ENCODE measurements around the gene PGK1. TPM values are rescaled to one million over a fixed set of nuclear protein-coding genes. Genes with fewer than 3 reads are reported as not detected.

Gene PGK1
- total and polyA plus RNA-seq, 2 donors (not counting 3 experiments of a cell fraction or from before 2014, with no cell fraction given) = 222 to 377 TPM

- Histone ChIP-seq H3K4me1 (ENCODE audit: control insufficient read depth, extremely low read depth, insufficient read depth, low read length) (peaks cover 4% of the 10 kb centered on the region), H3K4me3 (replicated peaks in 1 of 3; ENCODE audit: insufficient read depth in 1 of 3, low read depth in 1 of 3, low read length in 3 of 3) (no peak overlapping the region), H3K9me3 (replicated peaks; ENCODE audit: control insufficient read depth, insufficient read depth, low read length) (no peaks in the 10 kb centered on the region), H3K27ac (ENCODE audit: insufficient read depth, low read depth, low read length) (no peak overlapping the region), H3K9ac (replicated peaks; ENCODE audit: extremely low read depth, insufficient read depth, low read length) (no peak overlapping the region), H3K79me2 (ENCODE audit: control insufficient read depth, insufficient read depth, low read length) (no peaks in the 10 kb centered on the region), H2AFZ (ENCODE audit: low read depth, low read length) (no peak overlapping the region), H3K27me3 (ENCODE audit: control insufficient read depth in 2 of 2, insufficient read depth in 2 of 2, low read length in 2 of 2) (no peaks in the 10 kb centered on the region), H3K4me2 (ENCODE audit: insufficient read depth, low read length) (no peak overlapping the region), H3K9me1 (replicated peaks; ENCODE audit: control insufficient read depth, extremely low read depth, insufficient read depth, low read length) (no peaks in the 10 kb centered on the region), H3K36me3 (ENCODE audit: control insufficient read depth in 2 of 2, extremely low read depth in 1 of 2, insufficient read depth in 2 of 2, low read length in 2 of 2) (no peaks in the 10 kb centered on the region), H4K20me1 (replicated peaks; ENCODE audit: control insufficient read depth, extremely low read depth, insufficient read depth, low read length) (no peaks in the 10 kb centered on the region)
- DNase-seq (ENCODE audit: low read depth, low spot score) (no peak), FAIRE-seq (no peak)
- intact Hi-C loops (cut with micrococcal nuclease) (no loop called here), dilution Hi-C loops (cut with MboI; ENCODE audit: extremely low pct_ligation_motif_present, low sequenced_read_pairs) (no loop called here)
- TF ChIP-seq POLR2A (IDR thresholded peaks at IDR 0.05; ENCODE audit: low read depth, low read length) (no peak), GATA2 (IDR thresholded peaks at IDR 0.05; ENCODE audit: insufficient read depth, insufficient read length, low read depth, low read length) (no peak), POLR2AphosphoS5 (IDR thresholded peaks at IDR 0.05; ENCODE audit: insufficient read depth, low read depth, low read length) (no peak)
- BruUV-seq (replicated peaks) = no TSS peak
- CTCF ChIA-PET = no interaction called here
- POLR2A ChIA-PET = no interaction called here
Observed at GRCh38 chrX:78063687-78064086, 40.4 kb upstream of the PGK1 start.

DNA sequence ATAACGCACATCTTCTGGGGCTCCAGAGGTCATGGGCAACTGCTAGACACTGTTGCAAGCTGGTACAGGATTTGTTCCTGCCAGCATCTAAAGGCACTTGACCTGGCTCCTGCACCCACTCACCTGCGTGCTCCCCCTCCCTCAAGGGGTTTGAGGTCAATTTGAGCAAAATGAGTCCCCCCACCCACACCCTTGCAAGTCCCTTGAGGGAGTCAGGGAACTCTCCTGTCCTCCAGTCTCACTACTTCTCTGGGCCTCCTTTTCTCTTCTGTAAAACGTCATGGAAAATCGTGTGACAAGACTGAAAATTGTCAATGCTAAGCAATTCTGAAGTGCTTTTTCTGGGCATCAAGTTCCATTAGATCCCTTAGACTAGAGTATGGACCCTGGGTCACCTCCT is 39.9 kb upstream of the PGK1 start:
- intact Hi-C loops (cut with micrococcal nuclease) = no loop called here
- no peak for FAIRE-seq

More for the DNA sequence above, 39.9 kb upstream of the PGK1 start:
- ChIA-PET CTCF (interaction anchor here (1.5 to 1.9 kb wide), 2 partner anchors 34 to 39 kb away, joined by 4 to 6 read pairs; no protein-coding TSS in a partner anchor), POLR2A (interaction anchor here (0.6 kb wide), 1 partner anchor 41 kb away, joined by 3 read pairs; no protein-coding TSS in a partner anchor)
- BruUV-seq (replicated peaks) = no TSS peak
- H3K4me2 ChIP-seq (ENCODE audit: insufficient read depth, low read length) = no peak overlapping the region
- no peak overlapping the region for H2AFZ ChIP-seq (ENCODE audit: low read depth, low read length)
- no peak for DNase-seq (ENCODE audit: low read depth, low spot score)
- H3K4me3 ChIP-seq (replicated peaks in 1 of 3; ENCODE audit: insufficient read depth in 1 of 3, low read depth in 1 of 3, low read length in 3 of 3) = no peak overlapping the region
- no peaks in the 10 kb centered on the region for H3K79me2 ChIP-seq (ENCODE audit: control insufficient read depth, insufficient read depth, low read length)
- no peaks in the 10 kb centered on the region for H3K9me1 ChIP-seq (replicated peaks; ENCODE audit: control insufficient read depth, extremely low read depth, insufficient read depth, low read length)
- H4K20me1 ChIP-seq (replicated peaks; ENCODE audit: control insufficient read depth, extremely low read depth, insufficient read depth, low read length) = no peaks in the 10 kb centered on the region
- dilution Hi-C loops (cut with MboI; ENCODE audit: extremely low pct_ligation_motif_present, low sequenced_read_pairs) = no loop called here
- TF ChIP-seq GATA2 (IDR thresholded peaks at IDR 0.05; ENCODE audit: insufficient read depth, insufficient read length, low read depth, low read length) = no peak
- TF ChIP-seq, protein P1, sequence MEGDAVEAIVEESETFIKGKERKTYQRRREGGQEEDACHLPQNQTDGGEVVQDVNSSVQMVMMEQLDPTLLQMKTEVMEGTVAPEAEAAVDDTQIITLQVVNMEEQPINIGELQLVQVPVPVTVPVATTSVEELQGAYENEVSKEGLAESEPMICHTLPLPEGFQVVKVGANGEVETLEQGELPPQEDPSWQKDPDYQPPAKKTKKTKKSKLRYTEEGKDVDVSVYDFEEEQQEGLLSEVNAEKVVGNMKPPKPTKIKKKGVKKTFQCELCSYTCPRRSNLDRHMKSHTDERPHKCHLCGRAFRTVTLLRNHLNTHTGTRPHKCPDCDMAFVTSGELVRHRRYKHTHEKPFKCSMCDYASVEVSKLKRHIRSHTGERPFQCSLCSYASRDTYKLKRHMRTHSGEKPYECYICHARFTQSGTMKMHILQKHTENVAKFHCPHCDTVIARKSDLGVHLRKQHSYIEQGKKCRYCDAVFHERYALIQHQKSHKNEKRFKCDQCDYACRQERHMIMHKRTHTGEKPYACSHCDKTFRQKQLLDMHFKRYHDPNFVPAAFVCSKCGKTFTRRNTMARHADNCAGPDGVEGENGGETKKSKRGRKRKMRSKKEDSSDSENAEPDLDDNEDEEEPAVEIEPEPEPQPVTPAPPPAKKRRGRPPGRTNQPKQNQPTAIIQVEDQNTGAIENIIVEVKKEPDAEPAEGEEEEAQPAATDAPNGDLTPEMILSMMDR (IDR thresholded peaks at IDR 0.05; ENCODE audit: extremely low read depth in 1 of 2, insufficient read depth in 1 of 2, low read depth in 1 of 2, low read length in 2 of 2) = no peak
- no peak for TF ChIP-seq FOS (IDR thresholded peaks at IDR 0.05; ENCODE audit: borderline replicate concordance, insufficient read depth, low read length)
- TF ChIP-seq MAX (IDR thresholded peaks at IDR 0.05; ENCODE audit: insufficient read depth, insufficient read length) = no peak
- TF ChIP-seq EZH2 (IDR thresholded peaks at IDR 0.05; ENCODE audit: borderline replicate concordance, low read depth, low read length, severe bottlenecking) = no peak
- TF ChIP-seq MYC (IDR thresholded peaks at IDR 0.05; ENCODE audit: low read depth, low read length) = no peak
- no peak for TF ChIP-seq POLR2A (IDR thresholded peaks at IDR 0.05; ENCODE audit: low read depth, low read length)
- no peak for TF ChIP-seq JUN (IDR thresholded peaks at IDR 0.05; ENCODE audit: borderline replicate concordance, insufficient read depth, insufficient read length, low read depth)
- TF ChIP-seq POLR2AphosphoS5 (IDR thresholded peaks at IDR 0.05; ENCODE audit: insufficient read depth, low read depth, low read length) = no peak
- H3K9me3 ChIP-seq (replicated peaks; ENCODE audit: control insufficient read depth, insufficient read depth, low read length) = no peaks in the 10 kb centered on the region
- no peaks in the 10 kb centered on the region for H3K36me3 ChIP-seq (ENCODE audit: control insufficient read depth in 2 of 2, extremely low read depth in 1 of 2, insufficient read depth in 2 of 2, low read length in 2 of 2)
- H3K9ac ChIP-seq (replicated peaks; ENCODE audit: extremely low read depth, insufficient read depth, low read length) = no peak overlapping the region
- H3K27ac ChIP-seq (ENCODE audit: insufficient read depth, low read depth, low read length) = no peak overlapping the region
- no peaks in the 10 kb centered on the region for H3K27me3 ChIP-seq (ENCODE audit: control insufficient read depth in 2 of 2, insufficient read depth in 2 of 2, low read length in 2 of 2)
- H3K4me1 ChIP-seq (ENCODE audit: control insufficient read depth, extremely low read depth, insufficient read depth, low read length) = peaks cover 4% of the 10 kb centered on the region

Data from endothelial cell of umbilical vein (primary cell).